Ishikawa (cell line): ENCODE data around the gene VEGFA.

ENCODE experiments used
- CEBPB ChIP-seq: IDR thresholded peaks from 2 replicates; pipeline ENCODE4 v1.6.1; 2012
- CREB1 ChIP-seq: IDR thresholded peaks from 2 replicates; pipeline ENCODE4 v1.6.1; 2012; ENCODE audit warnings: low read depth
- EGR1 ChIP-seq: IDR thresholded peaks from 2 replicates; pipeline ENCODE4 v1.6.1; 2012
- EP300 ChIP-seq: IDR thresholded peaks from 2 replicates; pipeline ENCODE4 v1.6.1; 2012; ENCODE audit warnings: borderline replicate concordance
- FOXM1 ChIP-seq: IDR thresholded peaks from 2 replicates; pipeline ENCODE4 v1.6.1; 2012; ENCODE audit warnings: low read depth, borderline replicate concordance
- MAX ChIP-seq: IDR thresholded peaks from 2 replicates; pipeline ENCODE4 v1.6.1; 2012
- NFIC ChIP-seq: IDR thresholded peaks from 2 replicates; pipeline ENCODE4 v1.6.1; 2012
- RAD21 ChIP-seq: IDR thresholded peaks from 2 replicates; pipeline ENCODE4 v1.6.1; 2012; ENCODE audit warnings: low read depth
- TAF1 ChIP-seq: IDR thresholded peaks from 2 replicates; pipeline ENCODE4 v1.6.1; 2012; ENCODE audit warnings: low read depth, mild to moderate bottlenecking
- TCF12 ChIP-seq: IDR thresholded peaks from 2 replicates; pipeline ENCODE4 v1.6.1; 2012; ENCODE audit warnings: low read depth
- TEAD4 ChIP-seq: IDR thresholded peaks from 2 replicates; pipeline ENCODE4 v1.6.1; 2012
- USF1 ChIP-seq: IDR thresholded peaks from 2 replicates; pipeline ENCODE4 v1.6.1; 2012
- YY1 ChIP-seq: IDR thresholded peaks from 2 replicates; pipeline ENCODE4 v1.6.1; 2012; ENCODE audit warnings: low read depth
- ZBTB7A ChIP-seq: IDR thresholded peaks from 2 replicates; pipeline ENCODE4 v1.6.1; 2012; ENCODE audit warnings: low read depth
- TF ChIP-seq, protein P1 (sequence below): IDR thresholded peaks from 2 replicates; pipeline ENCODE4 v1.6.1; 2012; ENCODE audit warnings: low read depth, mild to moderate bottlenecking

The VEGFA gene

DNA sequence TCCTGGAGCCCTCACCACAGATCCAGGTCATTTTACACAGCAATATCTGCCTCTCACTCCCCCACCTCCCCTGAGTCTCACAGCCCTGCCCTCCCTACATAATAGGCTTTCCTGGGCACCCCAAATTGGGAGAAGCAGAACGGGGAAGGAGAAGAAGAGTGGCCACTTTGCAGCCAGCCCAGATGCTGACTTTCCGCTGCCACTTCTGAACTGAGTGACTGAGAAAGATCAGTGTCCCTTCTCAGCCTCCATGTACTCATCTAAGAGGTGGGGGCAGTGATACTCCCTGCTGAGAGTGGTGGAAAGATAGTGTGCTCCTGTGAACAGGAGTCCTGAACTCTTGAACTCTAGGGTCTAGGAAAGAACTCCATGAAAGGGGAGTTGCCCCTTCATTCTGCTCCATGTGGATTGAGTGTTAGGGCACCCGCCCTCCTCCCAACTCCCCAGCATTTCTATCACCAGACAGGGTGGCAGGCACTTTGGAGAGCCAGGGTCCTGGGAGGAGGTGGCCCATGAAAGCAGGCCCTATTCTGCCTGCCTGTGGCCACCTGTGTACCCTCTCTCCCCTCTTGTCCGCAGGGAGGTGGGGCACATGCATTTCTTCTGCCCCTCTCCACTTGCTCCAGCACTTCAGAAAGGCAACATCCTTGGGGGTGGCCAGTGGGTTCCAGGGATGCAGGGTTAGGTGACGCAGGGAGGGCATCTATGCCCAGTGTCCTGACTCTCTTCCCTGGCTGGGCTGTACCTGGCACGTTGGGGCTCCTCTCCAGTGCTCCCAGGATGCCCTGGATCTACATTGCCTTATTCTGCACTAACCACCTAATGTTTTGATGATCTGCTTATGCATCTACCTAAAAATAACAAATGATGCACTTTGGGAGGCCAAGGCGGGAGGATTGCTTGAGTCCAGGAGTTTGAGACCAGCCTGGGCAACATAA is 44.1 kb upstream of the VEGFA start:
- no peak for TF ChIP-seq USF1
- TF ChIP-seq TAF1: no peak
- no peak for TF ChIP-seq TEAD4
- TF ChIP-seq CEBPB: no peak
- no peak for TF ChIP-seq EP300
- TF ChIP-seq NFIC: no peak
- TF ChIP-seq TCF12: no peak
- no peak for TF ChIP-seq EGR1
- no peak for TF ChIP-seq MAX
- TF ChIP-seq RAD21: no peak
- TF ChIP-seq ZBTB7A: no peak

GRCh38 chr6:43727634-43728033 is 42.4 kb upstream of the VEGFA start:
- TF ChIP-seq RAD21: no peak
- no peak for TF ChIP-seq CEBPB
- TF ChIP-seq EP300: no peak
- no peak for TF ChIP-seq USF1
- TF ChIP-seq YY1: no peak
- no peak for TF ChIP-seq TAF1
- no peak for TF ChIP-seq TCF12
- no peak for TF ChIP-seq TEAD4
- no peak for TF ChIP-seq EGR1
- TF ChIP-seq, protein P1, sequence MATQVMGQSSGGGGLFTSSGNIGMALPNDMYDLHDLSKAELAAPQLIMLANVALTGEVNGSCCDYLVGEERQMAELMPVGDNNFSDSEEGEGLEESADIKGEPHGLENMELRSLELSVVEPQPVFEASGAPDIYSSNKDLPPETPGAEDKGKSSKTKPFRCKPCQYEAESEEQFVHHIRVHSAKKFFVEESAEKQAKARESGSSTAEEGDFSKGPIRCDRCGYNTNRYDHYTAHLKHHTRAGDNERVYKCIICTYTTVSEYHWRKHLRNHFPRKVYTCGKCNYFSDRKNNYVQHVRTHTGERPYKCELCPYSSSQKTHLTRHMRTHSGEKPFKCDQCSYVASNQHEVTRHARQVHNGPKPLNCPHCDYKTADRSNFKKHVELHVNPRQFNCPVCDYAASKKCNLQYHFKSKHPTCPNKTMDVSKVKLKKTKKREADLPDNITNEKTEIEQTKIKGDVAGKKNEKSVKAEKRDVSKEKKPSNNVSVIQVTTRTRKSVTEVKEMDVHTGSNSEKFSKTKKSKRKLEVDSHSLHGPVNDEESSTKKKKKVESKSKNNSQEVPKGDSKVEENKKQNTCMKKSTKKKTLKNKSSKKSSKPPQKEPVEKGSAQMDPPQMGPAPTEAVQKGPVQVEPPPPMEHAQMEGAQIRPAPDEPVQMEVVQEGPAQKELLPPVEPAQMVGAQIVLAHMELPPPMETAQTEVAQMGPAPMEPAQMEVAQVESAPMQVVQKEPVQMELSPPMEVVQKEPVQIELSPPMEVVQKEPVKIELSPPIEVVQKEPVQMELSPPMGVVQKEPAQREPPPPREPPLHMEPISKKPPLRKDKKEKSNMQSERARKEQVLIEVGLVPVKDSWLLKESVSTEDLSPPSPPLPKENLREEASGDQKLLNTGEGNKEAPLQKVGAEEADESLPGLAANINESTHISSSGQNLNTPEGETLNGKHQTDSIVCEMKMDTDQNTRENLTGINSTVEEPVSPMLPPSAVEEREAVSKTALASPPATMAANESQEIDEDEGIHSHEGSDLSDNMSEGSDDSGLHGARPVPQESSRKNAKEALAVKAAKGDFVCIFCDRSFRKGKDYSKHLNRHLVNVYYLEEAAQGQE: no peak
- no peak for TF ChIP-seq ZBTB7A
- no peak for TF ChIP-seq CREB1
- no peak for TF ChIP-seq FOXM1
- TF ChIP-seq NFIC: no peak
- TF ChIP-seq MAX: no peak

GRCh38 chr6:43728586-43728985 is 41.4 kb upstream of the VEGFA start:
- no peak for TF ChIP-seq CREB1
- TF ChIP-seq, protein P1: no peak
- no peak for TF ChIP-seq NFIC
- TF ChIP-seq ZBTB7A: no peak
- no peak for TF ChIP-seq MAX
- TF ChIP-seq TAF1: no peak
- no peak for TF ChIP-seq TCF12
- no peak for TF ChIP-seq TEAD4
- TF ChIP-seq EP300: no peak
- no peak for TF ChIP-seq YY1

GRCh38 chr6:43729537-43729936 is 40.5 kb upstream of the VEGFA start:
- no peak for TF ChIP-seq ZBTB7A
- no peak for TF ChIP-seq USF1
- TF ChIP-seq, protein P1: no peak
- no peak for TF ChIP-seq EGR1
- no peak for TF ChIP-seq NFIC
- no peak for TF ChIP-seq CEBPB
- TF ChIP-seq RAD21: no peak
- TF ChIP-seq CREB1: no peak
- no peak for TF ChIP-seq EP300
- no peak for TF ChIP-seq TEAD4
- no peak for TF ChIP-seq FOXM1
